Activated CD8-positive, alpha-beta T cell treated with anti-CD3 and anti-CD28 coated beads for 36 hours (primary cell): Measurements from ENCODE around the gene NUP85. TPM values are rescaled to one million over a fixed set of nuclear protein-coding genes. Genes with fewer than 3 reads are reported as not detected.

Experiments used
- ATAC-seq: fragments of 200-7000 bp; cut with Tn5 transposase; one replicate; pipeline ENCODE4 v1.10.0; 2021; ENCODE audit warnings: mild to moderate bottlenecking, moderate library complexity
- CTCF ChIA-PET: fragments of 350-600 bp; sonication (Branson Sonifier 250); formaldehyde crosslinking; loops from one replicate; lab custom pipeline; 2021; ENCODE audit warnings: antibody characterized with exemption; lab: Charles Lee
- POLR2A ChIA-PET: fragments of 350-600 bp; sonication (Branson Sonifier 250); formaldehyde crosslinking; loops from one replicate; lab custom pipeline; 2021; ENCODE audit warnings: antibody characterized with exemption; lab: Charles Lee
- DNase-seq: peaks from one replicate; pipeline ENCODE4 v3.0.0-alpha.2; 2020
- H3K27ac Mint-ChIP-seq: one replicate; pipeline ENCODE4 v1.8.0; 2021; ENCODE audit warnings: mild to moderate bottlenecking, mixed read lengths
- H3K27me3 Mint-ChIP-seq: one replicate; pipeline ENCODE4 v1.8.0; 2021; ENCODE audit warnings: mixed read lengths
- H3K36me3 Mint-ChIP-seq: one replicate; pipeline ENCODE4 v1.8.0; 2021; ENCODE audit warnings: low read depth, mixed read lengths
- H3K4me1 Mint-ChIP-seq: one replicate; pipeline ENCODE4 v1.8.0; 2021; ENCODE audit warnings: low read depth, mixed read lengths
- H3K4me3 Mint-ChIP-seq: one replicate; pipeline ENCODE4 v1.8.0; 2021; ENCODE audit warnings: mild to moderate bottlenecking, moderate library complexity, mixed read lengths
- H3K9me3 Mint-ChIP-seq: one replicate; pipeline ENCODE4 v1.8.0; 2021; ENCODE audit warnings: mixed read lengths
- intact Hi-C: fragments of 100-400 bp; cut with micrococcal nuclease; formaldehyde crosslinking; loops from one replicate; pipeline ENCODE4 v1.10.0; 2022
- total RNA-seq, 2 experiments: library from RNA; stranded (reverse); gene quantifications; one replicate each; pipeline ENCODE4 v1.2.3, GENCODE V29; 2021
- TF ChIP-seq, protein P1 (sequence below): fragments of 200-600 bp; IDR thresholded peaks from one replicate; pipeline ENCODE4 v1.8.0; 2022; ENCODE audit warnings: antibody characterized with exemption, mild to moderate bottlenecking

NUP85 gene
- total RNA-seq, 2 experiments from 2014 or later: 108 to 116 TPM

DNA sequence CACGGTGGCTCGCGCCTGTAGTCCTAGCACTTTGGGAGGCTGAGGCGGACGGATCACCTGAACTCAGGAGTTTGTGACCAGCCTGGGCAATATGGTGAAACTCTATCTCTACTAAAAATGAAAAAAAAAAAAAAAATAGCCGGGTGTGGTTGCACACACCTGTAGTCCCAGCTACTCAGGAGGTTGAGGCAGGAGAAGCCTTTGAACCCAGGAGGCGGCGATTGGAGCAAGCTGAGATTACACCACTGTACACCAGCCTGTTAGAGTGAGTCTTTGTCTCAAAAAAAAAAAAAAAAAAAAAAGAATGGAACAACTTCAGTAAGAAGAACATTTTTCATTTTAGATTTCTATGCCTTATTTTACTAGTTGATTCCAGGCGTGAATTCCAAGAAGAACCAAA is 2.7 kb downstream of the NUP85 start:
- intact Hi-C loops: no loop called here
- no peak for ATAC-seq
- H3K4me1 Mint-ChIP-seq: peaks cover 20% of the 10 kb centered on the region
- H3K4me3 Mint-ChIP-seq: no peak overlapping the region
- no peak for DNase-seq
- TF ChIP-seq, protein P1, sequence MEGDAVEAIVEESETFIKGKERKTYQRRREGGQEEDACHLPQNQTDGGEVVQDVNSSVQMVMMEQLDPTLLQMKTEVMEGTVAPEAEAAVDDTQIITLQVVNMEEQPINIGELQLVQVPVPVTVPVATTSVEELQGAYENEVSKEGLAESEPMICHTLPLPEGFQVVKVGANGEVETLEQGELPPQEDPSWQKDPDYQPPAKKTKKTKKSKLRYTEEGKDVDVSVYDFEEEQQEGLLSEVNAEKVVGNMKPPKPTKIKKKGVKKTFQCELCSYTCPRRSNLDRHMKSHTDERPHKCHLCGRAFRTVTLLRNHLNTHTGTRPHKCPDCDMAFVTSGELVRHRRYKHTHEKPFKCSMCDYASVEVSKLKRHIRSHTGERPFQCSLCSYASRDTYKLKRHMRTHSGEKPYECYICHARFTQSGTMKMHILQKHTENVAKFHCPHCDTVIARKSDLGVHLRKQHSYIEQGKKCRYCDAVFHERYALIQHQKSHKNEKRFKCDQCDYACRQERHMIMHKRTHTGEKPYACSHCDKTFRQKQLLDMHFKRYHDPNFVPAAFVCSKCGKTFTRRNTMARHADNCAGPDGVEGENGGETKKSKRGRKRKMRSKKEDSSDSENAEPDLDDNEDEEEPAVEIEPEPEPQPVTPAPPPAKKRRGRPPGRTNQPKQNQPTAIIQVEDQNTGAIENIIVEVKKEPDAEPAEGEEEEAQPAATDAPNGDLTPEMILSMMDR: no peak
- H3K27me3 Mint-ChIP-seq: no peaks in the 10 kb centered on the region
- ChIA-PET CTCF (interaction anchor here (1.0 to 9.3 kb wide), 3 partner anchors 37 to 304 kb away, joined by 3 to 221 read pairs (median 4); no protein-coding TSS in a partner anchor), POLR2A (interaction anchor here (1.2 to 1.8 kb wide), 3 partner anchors 10 to 63 kb away, joined by 3 to 4 read pairs (median 4); partner anchors contain the start of gene MIF4GD)
- H3K27ac Mint-ChIP-seq: no peak overlapping the region
- peaks cover 32% of the 10 kb centered on the region for H3K36me3 Mint-ChIP-seq
- H3K9me3 Mint-ChIP-seq: no peaks in the 10 kb centered on the region

DNA sequence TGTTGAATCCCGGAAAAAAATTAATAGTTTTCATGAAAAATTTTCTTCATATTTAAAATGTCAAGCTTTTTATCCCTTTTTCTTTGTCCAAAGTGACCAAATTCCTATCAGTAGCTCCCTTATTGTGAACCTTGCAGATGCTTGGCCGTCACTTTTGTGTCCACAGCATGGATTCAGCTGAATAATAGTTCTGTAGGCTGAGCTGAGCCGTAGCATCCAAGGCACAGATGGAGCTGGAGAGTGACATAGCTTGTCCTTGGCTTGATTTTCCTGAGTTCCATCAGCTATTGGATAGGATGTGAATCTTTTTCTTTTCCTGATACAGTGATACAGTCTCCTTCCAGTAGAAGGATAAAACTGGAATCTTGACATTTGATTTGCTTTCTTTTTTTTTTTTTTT is 3.6 kb downstream of the NUP85 start:
- Mint-ChIP-seq H3K36me3 (peaks cover 36% of the 10 kb centered on the region), H3K27me3 (no peaks in the 10 kb centered on the region), H3K9me3 (no peaks in the 10 kb centered on the region), H3K27ac (no peak overlapping the region), H3K4me1 (peaks cover 16% of the 10 kb centered on the region), H3K4me3 (no peak overlapping the region)
- intact Hi-C loops: no loop called here
- DNase-seq (no peak), ATAC-seq (no peak)
- TF ChIP-seq, protein P1: no peak
- CTCF ChIA-PET: interaction anchor here (0.7 to 1.8 kb wide), 5 partner anchors 15 to 149 kb away, joined by 3 to 9 read pairs (median 4); no protein-coding TSS in a partner anchor
- POLR2A ChIA-PET: interaction anchor here (0.6 to 1.6 kb wide), 5 partner anchors 9 to 314 kb away, joined by 3 to 4 read pairs (median 3); no protein-coding TSS in a partner anchor

DNA sequence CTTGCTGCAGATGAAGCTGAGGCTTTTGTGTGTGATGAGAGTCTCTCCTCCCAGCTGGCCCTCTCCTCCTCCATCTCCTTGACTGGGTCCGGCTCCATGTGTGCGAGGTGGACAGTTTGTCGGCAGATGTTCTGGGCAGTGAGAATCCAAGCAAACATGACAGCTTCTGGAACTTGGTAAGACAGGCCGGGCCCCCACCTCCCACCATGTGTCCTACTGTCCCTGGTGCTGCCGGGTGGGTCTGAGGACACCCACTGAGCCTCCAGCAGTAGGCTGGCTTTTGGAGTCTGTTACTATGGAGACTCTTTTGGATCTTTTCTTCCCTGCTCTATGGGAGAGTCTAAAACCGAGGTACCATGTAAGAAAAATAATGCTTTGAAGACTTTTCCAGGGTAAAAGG is 12.7 kb downstream of the NUP85 start:
- Mint-ChIP-seq H3K27me3 (no peaks in the 10 kb centered on the region), H3K36me3 (peaks cover 47% of the 10 kb centered on the region), H3K9me3 (no peaks in the 10 kb centered on the region), H3K4me1 (peaks cover 2% of the 10 kb centered on the region), H3K4me3 (no peak overlapping the region), H3K27ac (no peak overlapping the region)
- intact Hi-C loops: no loop called here
- TF ChIP-seq, protein P1: no peak
- DNase-seq: no peak
- no peak for ATAC-seq
- ChIA-PET CTCF (interaction anchor here (0.8 to 1.2 kb wide), 3 partner anchors 17 to 256 kb away, joined by 3 read pairs; partner anchors contain the start of gene MIF4GD), POLR2A (interaction anchor here (1.1 to 1.8 kb wide), 3 partner anchors 10 to 42 kb away, joined by 3 to 6 read pairs (median 3); partner anchors contain the start of gene NUP85)

DNA sequence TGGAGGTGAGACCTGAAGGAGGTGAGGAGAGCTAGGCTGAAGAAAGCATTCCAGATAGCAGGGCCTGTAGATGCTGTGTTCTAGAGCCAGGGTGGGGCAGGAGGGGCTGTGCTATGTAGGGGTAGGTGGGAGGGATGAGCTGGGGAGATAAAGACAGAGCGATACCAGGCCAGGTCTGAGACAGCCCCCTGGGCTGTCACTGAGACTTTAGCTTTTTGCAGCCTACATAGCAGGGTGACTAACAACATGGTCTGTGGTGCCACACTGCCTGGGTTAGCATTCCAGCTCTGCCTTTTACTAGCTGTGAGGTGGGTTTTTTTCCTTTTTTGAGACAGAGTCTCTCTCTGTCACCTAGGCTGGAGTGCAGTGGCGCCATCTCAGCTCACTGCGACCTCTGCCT is 14.3 kb downstream of the NUP85 start:
- ChIA-PET CTCF (interaction anchor here (0.7 to 2.9 kb wide), 3 partner anchors 10 to 20 kb away, joined by 3 to 17 read pairs (median 6); no protein-coding TSS in a partner anchor), POLR2A (interaction anchor here (1.0 to 1.3 kb wide), 5 partner anchors 15 to 45 kb away, joined by 3 to 6 read pairs (median 3); no protein-coding TSS in a partner anchor)
- no peaks in the 10 kb centered on the region for H3K9me3 Mint-ChIP-seq
- ATAC-seq: no peak
- H3K27ac Mint-ChIP-seq: no peak overlapping the region
- intact Hi-C loops: no loop called here
- no peak for DNase-seq
- no peaks in the 10 kb centered on the region for H3K27me3 Mint-ChIP-seq
- peaks cover 42% of the 10 kb centered on the region for H3K36me3 Mint-ChIP-seq
- peaks cover 2% of the 10 kb centered on the region for H3K4me1 Mint-ChIP-seq
- TF ChIP-seq, protein P1: no peak
- H3K4me3 Mint-ChIP-seq: no peak overlapping the region

DNA sequence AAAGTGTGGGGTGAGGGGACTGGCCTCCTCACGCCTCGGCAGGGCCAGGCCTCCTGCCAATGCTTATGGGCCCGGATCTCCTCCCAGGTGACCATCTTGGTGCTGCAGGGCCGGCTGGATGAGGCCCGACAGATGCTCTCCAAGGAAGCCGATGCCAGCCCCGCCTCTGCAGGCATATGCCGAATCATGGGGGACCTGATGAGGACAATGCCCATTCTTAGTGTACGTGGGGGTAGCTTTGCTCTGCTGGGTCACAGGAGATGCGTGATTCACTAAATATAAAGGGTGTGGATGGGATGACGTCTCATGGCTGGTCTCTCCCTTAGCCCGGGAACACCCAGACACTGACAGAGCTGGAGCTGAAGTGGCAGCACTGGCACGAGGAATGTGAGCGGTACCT is 19.5 kb downstream of the NUP85 start:
- POLR2A ChIA-PET: interaction anchor here (1.2 to 1.3 kb wide), 2 partner anchors 18 to 36 kb away, joined by 3 to 4 read pairs; no protein-coding TSS in a partner anchor
- no peak for DNase-seq
- no peak overlapping the region for H3K27ac Mint-ChIP-seq
- H3K4me3 Mint-ChIP-seq: no peak overlapping the region
- H3K9me3 Mint-ChIP-seq: no peaks in the 10 kb centered on the region
- no peaks in the 10 kb centered on the region for H3K4me1 Mint-ChIP-seq
- ATAC-seq: no peak
- intact Hi-C loops: no loop called here
- CTCF ChIA-PET: interaction anchor here (1.2 to 1.6 kb wide), 2 partner anchors 13 to 19 kb away, joined by 3 to 7 read pairs; partner anchors contain the start of gene NUP85
- TF ChIP-seq, protein P1: no peak
- H3K27me3 Mint-ChIP-seq: no peaks in the 10 kb centered on the region
- H3K36me3 Mint-ChIP-seq: peaks cover 33% of the 10 kb centered on the region
